PC-9 (cell line): Measurements from ENCODE around the gene SMO.

ENCODE experiments used
- CTCF ChIP-seq: fragments of 200-600 bp; sonication (generic); conservative IDR thresholded peaks from 2 replicates; pipeline ENCODE4 v1.6.1; 2017; ENCODE audit warnings: mixed run types, antibody characterized with exemption, mild to moderate bottlenecking, moderate library complexity
- EZH2 ChIP-seq: fragments of 200-600 bp; sonication (generic); IDR thresholded peaks from 2 replicates; pipeline ENCODE4 v1.8.0; 2017; ENCODE audit warnings: antibody characterized with exemption, low read depth

DNA sequence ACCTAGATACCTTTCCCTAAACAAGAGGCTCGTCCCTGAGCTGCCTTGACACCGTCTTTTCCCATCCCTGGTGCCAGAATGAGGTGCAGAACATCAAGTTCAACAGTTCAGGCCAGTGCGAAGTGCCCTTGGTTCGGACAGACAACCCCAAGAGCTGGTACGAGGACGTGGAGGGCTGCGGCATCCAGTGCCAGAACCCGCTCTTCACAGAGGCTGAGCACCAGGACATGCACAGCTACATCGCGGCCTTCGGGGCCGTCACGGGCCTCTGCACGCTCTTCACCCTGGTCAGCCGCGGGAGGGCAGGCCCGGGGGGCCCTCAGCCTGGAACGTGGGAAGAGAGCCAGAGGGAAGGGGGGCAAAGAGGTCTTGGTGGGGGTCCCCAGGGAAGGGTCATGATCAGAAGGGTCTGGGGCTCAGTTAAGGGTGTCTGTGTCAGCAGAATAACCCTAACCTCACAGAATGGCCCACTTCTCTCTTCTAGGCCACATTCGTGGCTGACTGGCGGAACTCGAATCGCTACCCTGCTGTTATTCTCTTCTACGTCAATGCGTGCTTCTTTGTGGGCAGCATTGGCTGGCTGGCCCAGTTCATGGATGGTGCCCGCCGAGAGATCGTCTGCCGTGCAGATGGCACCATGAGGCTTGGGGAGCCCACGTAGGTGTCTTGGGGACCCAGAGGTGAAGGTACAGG is 16.8 kb downstream of the SMO start:
- TF ChIP-seq CTCF (no peak), EZH2 (no peak)
